ENCODE results near the gene SGF29.

The SGF29 gene

DNA sequence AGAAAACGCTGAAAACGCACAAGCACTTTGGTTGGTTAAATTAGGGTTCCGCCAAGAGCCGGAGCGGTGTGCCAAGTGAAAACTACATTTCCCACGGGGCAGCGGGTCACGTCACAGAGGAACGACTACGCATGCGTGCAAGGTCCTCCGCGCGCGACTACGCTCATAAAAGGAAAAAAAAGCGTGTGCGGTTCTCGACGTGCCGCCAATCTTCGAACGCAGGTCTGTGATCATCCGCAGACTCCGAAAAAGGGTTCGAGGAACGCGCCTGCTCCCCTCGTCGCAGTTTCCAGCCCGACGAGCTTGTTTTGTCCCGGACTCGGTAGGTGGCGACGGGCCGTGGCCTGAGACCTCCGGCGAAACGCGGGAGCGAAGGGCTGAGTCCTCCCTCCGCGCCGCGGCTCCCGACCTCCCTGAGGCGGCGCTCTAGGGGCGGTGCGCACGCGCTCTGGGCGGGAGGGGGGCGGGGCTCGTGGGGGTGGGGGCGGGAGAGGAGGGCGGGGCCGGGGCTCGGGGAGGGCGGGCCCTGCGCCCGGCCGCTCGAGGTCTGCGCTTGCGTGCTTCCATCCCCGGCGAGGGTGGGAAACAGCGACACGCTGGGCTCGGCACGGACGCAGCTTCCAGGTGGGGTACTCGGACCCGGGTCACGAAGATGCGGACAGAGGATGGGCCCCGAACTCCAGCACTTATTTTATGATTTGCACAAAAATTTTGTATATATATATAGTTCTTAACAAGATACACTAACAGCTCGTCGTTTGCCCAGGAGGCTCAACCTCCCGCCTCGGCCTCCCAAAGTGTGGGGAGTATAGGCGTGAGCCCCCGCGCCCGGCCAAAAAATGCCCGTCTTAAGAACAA is at the start of gene SGF29:
TSS of gene SGF29 (plus strand) at position 145 of the 858 bp plus-strand sequence. CDS start 27,150 bp downstream, outside the sequence.
- Histone ChIP-seq H3K79me2 (ENCODE audit: insufficient read depth, low read depth) (peaks cover 5% of the 10 kb centered on the region; the same call in 1 of the 2 replicates), H3K4me2 (peak within 1 kb of the TSS; percentile 99), H3K9ac (peak within 1 kb of the TSS; percentile 91), H2AFZ (ENCODE audit: low read depth) (peak within 1 kb of the TSS; percentile 81), H3K4me1 (ENCODE audit: low read depth, poor library complexity, severe bottlenecking) (peaks cover 31% of the 10 kb centered on the region), H3K36me3 (ENCODE audit: insufficient read depth) (no peaks in the 10 kb centered on the region; the same call in 1 of the 2 replicates), H3K27me3 (ENCODE audit: insufficient read depth, low read depth) (no peaks in the 10 kb centered on the region), H3K4me3 (IDR thresholded peaks at IDR 0.05; ENCODE audit: insufficient read depth, low read depth, low read length) (no peak within 1 kb of the TSS), H3K27ac (peak within 1 kb of the TSS; percentile 91), H4K20me1 (ENCODE audit: insufficient read depth) (no peaks in the 10 kb centered on the region)
- TF ChIP-seq, protein P1, sequence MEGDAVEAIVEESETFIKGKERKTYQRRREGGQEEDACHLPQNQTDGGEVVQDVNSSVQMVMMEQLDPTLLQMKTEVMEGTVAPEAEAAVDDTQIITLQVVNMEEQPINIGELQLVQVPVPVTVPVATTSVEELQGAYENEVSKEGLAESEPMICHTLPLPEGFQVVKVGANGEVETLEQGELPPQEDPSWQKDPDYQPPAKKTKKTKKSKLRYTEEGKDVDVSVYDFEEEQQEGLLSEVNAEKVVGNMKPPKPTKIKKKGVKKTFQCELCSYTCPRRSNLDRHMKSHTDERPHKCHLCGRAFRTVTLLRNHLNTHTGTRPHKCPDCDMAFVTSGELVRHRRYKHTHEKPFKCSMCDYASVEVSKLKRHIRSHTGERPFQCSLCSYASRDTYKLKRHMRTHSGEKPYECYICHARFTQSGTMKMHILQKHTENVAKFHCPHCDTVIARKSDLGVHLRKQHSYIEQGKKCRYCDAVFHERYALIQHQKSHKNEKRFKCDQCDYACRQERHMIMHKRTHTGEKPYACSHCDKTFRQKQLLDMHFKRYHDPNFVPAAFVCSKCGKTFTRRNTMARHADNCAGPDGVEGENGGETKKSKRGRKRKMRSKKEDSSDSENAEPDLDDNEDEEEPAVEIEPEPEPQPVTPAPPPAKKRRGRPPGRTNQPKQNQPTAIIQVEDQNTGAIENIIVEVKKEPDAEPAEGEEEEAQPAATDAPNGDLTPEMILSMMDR (conservative IDR thresholded peaks at IDR 0.05; ENCODE audit: low read depth, low read length): 0 out of 2 replicates have a peak, but pooled peaks have one; percentile 15

DNA sequence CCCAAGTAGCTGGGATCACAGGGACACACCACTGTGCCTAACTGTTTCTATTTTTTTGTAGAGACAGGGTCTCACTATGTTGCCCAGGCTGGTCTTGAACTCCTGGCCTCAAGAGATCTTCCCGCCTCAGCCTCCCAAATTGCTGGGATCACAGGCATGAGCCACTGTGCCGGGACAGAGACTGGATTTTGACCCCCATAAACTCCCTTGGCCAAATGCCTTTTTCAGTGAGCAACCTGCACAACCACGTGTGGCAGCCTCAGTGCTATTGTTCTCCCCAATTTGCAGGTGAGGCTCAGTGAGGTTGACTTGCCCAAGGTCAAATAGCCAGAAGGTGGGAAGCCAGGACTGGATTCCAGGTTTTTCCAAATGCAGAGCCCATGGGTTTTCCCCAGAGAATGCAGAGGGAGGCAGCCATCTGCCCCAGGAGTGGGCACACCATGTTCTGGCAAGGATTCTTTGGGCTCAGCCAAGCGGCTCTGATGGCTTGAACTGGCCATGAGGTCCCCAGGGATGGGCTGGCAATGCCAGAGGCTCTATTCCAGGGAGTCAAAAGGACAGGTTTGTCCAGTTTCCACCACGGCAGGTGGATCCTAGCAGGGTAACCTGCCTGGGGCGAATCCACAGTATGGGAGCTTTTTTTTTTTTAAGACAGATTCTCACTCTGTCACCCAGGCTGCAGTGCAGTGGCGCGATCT is 48.9 kb upstream of the SGF29 start:
- Histone ChIP-seq H3K4me1 (ENCODE audit: low read depth, poor library complexity, severe bottlenecking) (peaks cover 19% of the 10 kb centered on the region), H2AFZ (ENCODE audit: low read depth) (no peak overlapping the region), H3K79me2 (ENCODE audit: insufficient read depth, low read depth) (no peaks in the 10 kb centered on the region), H3K9ac (no peak overlapping the region), H3K27ac (no peak overlapping the region), H4K20me1 (ENCODE audit: insufficient read depth) (no peaks in the 10 kb centered on the region), H3K27me3 (ENCODE audit: insufficient read depth, low read depth) (peaks cover 28% of the 10 kb centered on the region; the same call in 1 of the 2 replicates), H3K36me3 (ENCODE audit: insufficient read depth) (no peaks in the 10 kb centered on the region), H3K4me3 (IDR thresholded peaks at IDR 0.05; ENCODE audit: insufficient read depth, low read depth, low read length) (no peak overlapping the region), H3K4me2 (no peak overlapping the region)
- TF ChIP-seq, protein P1 (conservative IDR thresholded peaks at IDR 0.05; ENCODE audit: low read depth, low read length): no peak

DNA sequence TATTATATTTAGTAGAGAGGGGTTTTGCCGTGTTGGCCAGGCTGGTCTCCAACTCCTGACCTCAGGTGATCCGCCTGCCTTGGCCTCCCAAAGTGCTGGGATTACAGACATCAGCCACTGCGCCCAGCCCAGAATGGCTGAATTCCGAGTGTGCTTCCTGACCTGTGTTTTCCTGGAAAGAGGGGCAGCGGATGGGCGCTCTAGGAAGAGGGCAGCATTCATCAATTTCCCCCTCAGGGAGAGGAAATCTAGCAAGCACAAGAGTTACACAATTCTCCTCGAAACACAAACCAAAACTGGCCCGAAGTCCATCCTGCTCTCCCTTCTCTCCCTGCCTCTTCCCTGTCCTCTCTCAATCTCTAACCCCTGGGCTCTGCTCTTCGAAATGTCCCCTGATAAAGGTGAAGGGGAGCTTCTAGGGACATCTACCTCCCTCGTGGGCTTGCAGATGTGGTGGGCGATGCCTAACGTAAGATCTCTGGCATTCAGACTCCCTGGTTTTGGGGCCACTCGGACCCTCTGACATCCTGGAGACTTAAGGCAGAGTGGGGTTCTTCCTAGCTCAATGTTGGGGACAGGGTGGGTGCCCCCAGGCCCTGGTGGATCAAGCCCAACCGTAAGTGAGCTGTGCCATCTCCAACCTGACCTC is 48.1 kb upstream of the SGF29 start:
- no peaks in the 10 kb centered on the region for H3K36me3 ChIP-seq (ENCODE audit: insufficient read depth)
- no peaks in the 10 kb centered on the region for H3K79me2 ChIP-seq (ENCODE audit: insufficient read depth, low read depth)
- H3K4me1 ChIP-seq (ENCODE audit: low read depth, poor library complexity, severe bottlenecking): peaks cover 19% of the 10 kb centered on the region
- no peak overlapping the region for H2AFZ ChIP-seq (ENCODE audit: low read depth)
- TF ChIP-seq, protein P1 (conservative IDR thresholded peaks at IDR 0.05; ENCODE audit: low read depth, low read length): no peak
- H3K9ac ChIP-seq: no peak overlapping the region
- H3K27me3 ChIP-seq (ENCODE audit: insufficient read depth, low read depth): peaks cover 28% of the 10 kb centered on the region; the same call in 1 of the 2 replicates
- no peak overlapping the region for H3K4me3 ChIP-seq (IDR thresholded peaks at IDR 0.05; ENCODE audit: insufficient read depth, low read depth, low read length)
- no peak overlapping the region for H3K4me2 ChIP-seq
- H3K27ac ChIP-seq: no peak overlapping the region
- no peaks in the 10 kb centered on the region for H4K20me1 ChIP-seq (ENCODE audit: insufficient read depth)

DNA sequence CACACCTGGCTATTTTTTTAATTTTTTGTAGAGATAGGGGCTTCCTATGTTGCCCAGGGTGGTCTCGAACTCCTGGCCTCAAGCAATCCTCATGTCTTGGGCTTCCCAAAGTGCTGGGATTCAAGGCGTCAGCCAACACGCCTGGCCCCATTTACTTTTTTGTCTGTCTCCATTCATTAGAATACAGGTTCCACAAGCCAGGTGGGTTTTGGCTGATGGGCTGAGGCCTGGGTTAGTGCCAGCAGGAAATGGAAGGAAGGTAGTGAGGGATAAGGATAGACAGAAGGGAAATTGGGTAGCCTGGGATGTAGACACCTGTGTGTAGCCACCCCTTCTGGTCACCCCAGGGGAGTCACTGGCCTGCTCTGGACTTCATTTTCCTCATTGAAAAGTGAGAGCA is 42.7 kb upstream of the SGF29 start:
- H3K79me2 ChIP-seq (ENCODE audit: insufficient read depth, low read depth): no peaks in the 10 kb centered on the region
- no peak overlapping the region for H3K4me2 ChIP-seq
- TF ChIP-seq, protein P1 (conservative IDR thresholded peaks at IDR 0.05; ENCODE audit: low read depth, low read length): no peak
- H3K4me3 ChIP-seq (IDR thresholded peaks at IDR 0.05; ENCODE audit: insufficient read depth, low read depth, low read length): no peak overlapping the region
- H3K27ac ChIP-seq: no peak overlapping the region
- no peaks in the 10 kb centered on the region for H3K36me3 ChIP-seq (ENCODE audit: insufficient read depth)
- no peak overlapping the region for H3K9ac ChIP-seq
- H3K27me3 ChIP-seq (ENCODE audit: insufficient read depth, low read depth): peaks cover 12% of the 10 kb centered on the region; the same call in 1 of the 2 replicates
- no peaks in the 10 kb centered on the region for H4K20me1 ChIP-seq (ENCODE audit: insufficient read depth)
- peaks cover 19% of the 10 kb centered on the region for H3K4me1 ChIP-seq (ENCODE audit: low read depth, poor library complexity, severe bottlenecking)
- H2AFZ ChIP-seq (ENCODE audit: low read depth): no peak overlapping the region

All from KMS-11 (cell line).